Measurements from ENCODE around the gene PSMB9.

Gene PSMB9

GRCh38 chr6:32895006-32895345 is 41.0 kb downstream of the PSMB9 start:
- Histone ChIP-seq H3K36me3 (ENCODE audit: control insufficient read depth, insufficient read depth, low read length) (no peaks in the 10 kb centered on the region), H3K27me3 (ENCODE audit: control insufficient read depth, insufficient read depth, low read length, poor library complexity, severe bottlenecking) (no peaks in the 10 kb centered on the region), H3K9me3 (ENCODE audit: control insufficient read depth, low read length) (no peaks in the 10 kb centered on the region), H3K27ac (ENCODE audit: insufficient read depth, low read depth, low read length, poor library complexity, severe bottlenecking) (no peak overlapping the region), H3K4me1 (ENCODE audit: control insufficient read depth, insufficient read depth, low read length) (peaks cover 6% of the 10 kb centered on the region), H3K4me3 (ENCODE audit: insufficient read depth, low read depth, low read length) (peak overlapping the region; percentile 84)
- WGBS, 2 experiments: 0 to 1% methylated on average over 8 of the region's 8 CpGs

GRCh38 chr6:32903952-32904351 is 50.0 kb downstream of the PSMB9 start:
- Histone ChIP-seq H3K9me3 (ENCODE audit: control insufficient read depth, low read length) (no peaks in the 10 kb centered on the region), H3K4me3 (ENCODE audit: insufficient read depth, low read depth, low read length) (no peak overlapping the region), H3K27me3 (ENCODE audit: control insufficient read depth, insufficient read depth, low read length, poor library complexity, severe bottlenecking) (no peaks in the 10 kb centered on the region), H3K27ac (ENCODE audit: insufficient read depth, low read depth, low read length, poor library complexity, severe bottlenecking) (no peak overlapping the region), H3K4me1 (ENCODE audit: control insufficient read depth, insufficient read depth, low read length) (no peaks in the 10 kb centered on the region), H3K36me3 (ENCODE audit: control insufficient read depth, insufficient read depth, low read length) (no peaks in the 10 kb centered on the region)

GRCh38 chr6:32905078-32905477 is 51.1 kb downstream of the PSMB9 start:
- H3K36me3 ChIP-seq (ENCODE audit: control insufficient read depth, insufficient read depth, low read length): no peaks in the 10 kb centered on the region
- WGBS, 2 experiments: 83 to 88% methylated on average over 1 to 2 of the region's 2 CpGs

DNA sequence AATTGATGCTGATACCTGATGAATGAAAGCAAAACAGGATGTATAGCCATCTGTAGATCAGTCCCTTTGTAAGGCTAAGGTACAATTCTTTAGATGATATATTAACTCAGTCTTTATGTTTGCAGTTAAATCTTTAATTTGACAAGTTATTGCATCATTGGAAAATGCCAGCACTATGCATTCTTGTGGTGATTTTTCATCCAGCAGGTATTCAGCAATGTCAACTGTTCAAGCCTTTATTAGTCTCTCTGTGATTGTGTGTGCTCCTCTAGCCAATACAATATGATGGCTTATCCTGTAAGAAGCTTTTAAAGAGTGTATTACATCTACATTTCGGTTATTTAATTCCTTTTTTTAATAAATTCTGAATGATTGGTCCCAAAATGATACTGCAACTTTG is 52.5 kb downstream of the PSMB9 start:
- Histone ChIP-seq H3K27me3 (ENCODE audit: control insufficient read depth, insufficient read depth, low read length, poor library complexity, severe bottlenecking) (no peaks in the 10 kb centered on the region), H3K4me3 (ENCODE audit: insufficient read depth, low read depth, low read length) (no peak overlapping the region), H3K4me1 (ENCODE audit: control insufficient read depth, insufficient read depth, low read length) (no peaks in the 10 kb centered on the region), H3K9me3 (ENCODE audit: control insufficient read depth, low read length) (no peaks in the 10 kb centered on the region), H3K36me3 (ENCODE audit: control insufficient read depth, insufficient read depth, low read length) (no peaks in the 10 kb centered on the region), H3K27ac (ENCODE audit: insufficient read depth, low read depth, low read length, poor library complexity, severe bottlenecking) (no peak overlapping the region)
- no CpG with 5 or more reads among the region's 1 CpG for WGBS, 2 experiments

More at GRCh38 chr6:32905078-32905477, 51.1 kb downstream of the PSMB9 start:
- Histone ChIP-seq H3K4me1 (ENCODE audit: control insufficient read depth, insufficient read depth, low read length) (no peaks in the 10 kb centered on the region), H3K27me3 (ENCODE audit: control insufficient read depth, insufficient read depth, low read length, poor library complexity, severe bottlenecking) (no peaks in the 10 kb centered on the region), H3K27ac (ENCODE audit: insufficient read depth, low read depth, low read length, poor library complexity, severe bottlenecking) (no peak overlapping the region), H3K4me3 (ENCODE audit: insufficient read depth, low read depth, low read length) (no peak overlapping the region), H3K9me3 (ENCODE audit: control insufficient read depth, low read length) (no peaks in the 10 kb centered on the region)

DNA sequence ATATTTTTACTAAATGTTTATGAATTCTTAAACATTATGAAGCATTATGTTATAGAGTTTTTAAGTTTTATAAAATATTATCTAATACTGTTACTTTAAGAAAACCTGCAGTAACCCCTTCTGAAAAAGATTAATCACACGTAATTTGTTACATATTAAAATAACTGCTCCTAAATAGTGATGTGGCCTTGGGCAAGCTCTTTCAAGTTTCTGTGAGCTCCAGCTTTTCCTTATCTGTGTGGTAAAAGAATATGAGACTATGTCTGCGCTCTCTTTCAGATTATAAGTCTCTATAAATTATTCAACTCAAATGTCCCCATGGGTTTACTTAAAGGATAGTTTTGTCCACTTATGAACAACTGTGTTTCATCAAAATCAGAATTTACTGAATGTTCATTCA is 54.9 kb downstream of the PSMB9 start:
- Histone ChIP-seq H3K27me3 (ENCODE audit: control insufficient read depth, insufficient read depth, low read length, poor library complexity, severe bottlenecking) (peaks cover 4% of the 10 kb centered on the region), H3K9me3 (ENCODE audit: control insufficient read depth, low read length) (no peaks in the 10 kb centered on the region), H3K36me3 (ENCODE audit: control insufficient read depth, insufficient read depth, low read length) (no peaks in the 10 kb centered on the region), H3K4me3 (ENCODE audit: insufficient read depth, low read depth, low read length) (no peak overlapping the region), H3K4me1 (ENCODE audit: control insufficient read depth, insufficient read depth, low read length) (no peaks in the 10 kb centered on the region), H3K27ac (ENCODE audit: insufficient read depth, low read depth, low read length, poor library complexity, severe bottlenecking) (no peak overlapping the region)
- 88% methylated on average over 2 of the region's 2 CpGs; no CpG with 5 or more reads in 1 of the 2 experiments for WGBS, 2 experiments
